GM23248 (cell line): Measurements from ENCODE around the gene FAM222B. TPM values are rescaled to one million over a fixed set of nuclear protein-coding genes. Genes with fewer than 3 reads are reported as not detected.

ENCODE experiments used
- DNase-seq: peaks from one replicate; pipeline ENCODE4 v3.0.0-alpha.2; 2015
- H2AFZ ChIP-seq: fragments of 200-600 bp; sonication (generic); 2 replicates; pipeline ENCODE4 v1.6.1; 2016; ENCODE audit warnings: antibody characterized with exemption
- H3F3A ChIP-seq: fragments of 200-600 bp; sonication (generic); 2 replicates; pipeline ENCODE4 v1.6.1; 2016; ENCODE audit warnings: mild to moderate bottlenecking, antibody characterized with exemption, mixed run types; ENCODE audit not compliant: insufficient read depth
- H3K27ac ChIP-seq: fragments of 200-600 bp; sonication (generic); 2 replicates; pipeline ENCODE4 v1.5.1; 2016; ENCODE audit warnings: mild to moderate bottlenecking
- H3K27me3 ChIP-seq: fragments of 200-600 bp; sonication (generic); replicated peaks from 2 replicates; pipeline ENCODE4 v1.6.1; 2016; ENCODE audit warnings: mild to moderate bottlenecking; ENCODE audit not compliant: insufficient read depth
- H3K36me3 ChIP-seq: fragments of 200-600 bp; sonication (generic); 2 replicates; pipeline ENCODE4 v1.6.1; 2016; ENCODE audit warnings: low read depth, mild to moderate bottlenecking
- H3K4me1 ChIP-seq: fragments of 200-600 bp; sonication (generic); 2 replicates; pipeline ENCODE4 v1.6.1; 2016; ENCODE audit warnings: mild to moderate bottlenecking; ENCODE audit not compliant: insufficient read depth
- H3K4me2 ChIP-seq: fragments of 200-600 bp; sonication (generic); one replicate; pipeline ENCODE4 v1.6.1; 2016; ENCODE audit warnings: mild to moderate bottlenecking; ENCODE audit not compliant: unreplicated experiment
- H3K4me3 ChIP-seq: fragments of 200-600 bp; sonication (generic); 2 replicates; pipeline ENCODE4 v1.5.1; 2016; ENCODE audit warnings: mild to moderate bottlenecking
- H3K79me2 ChIP-seq: fragments of 200-600 bp; sonication (generic); 2 replicates; pipeline ENCODE4 v1.6.1; 2016; ENCODE audit warnings: mild to moderate bottlenecking; ENCODE audit not compliant: insufficient read depth
- H3K9ac ChIP-seq: fragments of 200-600 bp; sonication (generic); 2 replicates; pipeline ENCODE4 v1.6.1; 2016; ENCODE audit warnings: mild to moderate bottlenecking
- H3K9me2 ChIP-seq: fragments of 200-600 bp; sonication (generic); 2 replicates; pipeline ENCODE4 v1.6.1; 2016; ENCODE audit warnings: mixed run types, mild to moderate bottlenecking, moderate library complexity; ENCODE audit not compliant: insufficient read depth
- H3K9me3 ChIP-seq: fragments of 200-600 bp; sonication (generic); one replicate; pipeline ENCODE4 v1.6.1; 2017; ENCODE audit warnings: low read depth
- H4K20me1 ChIP-seq: fragments of 200-600 bp; sonication (generic); 2 replicates; pipeline ENCODE4 v1.6.0; 2016; ENCODE audit not compliant: insufficient read depth
- EZH2 ChIP-seq: fragments of 200-600 bp; sonication (generic); IDR thresholded peaks from 2 replicates; pipeline ENCODE4 v1.6.1; 2018; ENCODE audit warnings: antibody characterized with exemption, mild to moderate bottlenecking; ENCODE audit not compliant: insufficient read depth, poor library complexity, severe bottlenecking
- EZH2phosphoT487 ChIP-seq: fragments of 200-600 bp; sonication (generic); IDR thresholded peaks from 2 replicates; pipeline ENCODE4 v1.6.1; 2018; ENCODE audit warnings: antibody characterized with exemption, moderate library complexity, mild to moderate bottlenecking, low read depth; ENCODE audit not compliant: insufficient read depth
- WGBS, 2 experiments: methylation state at CpG; one replicate each; pipeline ENCODE4 v1.1.6; 2015 to 2017; ENCODE audit warnings: low lambda C conversion rate in 2 of 2, low coverage in 1 of 2; ENCODE audit errors: missing lambda C conversion rate in 2 of 2; 5-methylcytosine and 5-hydroxymethylcytosine counted together
- in situ Hi-C: fragments of 300-500 bp; cut with MboI; formaldehyde crosslinking; loops from 2 replicates; pipeline ENCODE4 v1.15.0; 2020
- polyA plus RNA-seq: library from polyadenylated mRNA; unstranded; fragments of >200 nt; fragmentation: Nextera tagmentation; extraction: Ambion mirVana; gene quantifications from 2 replicates; pipeline ENCODE4 v1.2.1, GENCODE V29; 2016
- total RNA-seq: library from RNA; depleted of rRNA; stranded (reverse); fragments of >200 nt; shearing (Covaris generic); gene quantifications from 2 replicates; pipeline ENCODE4 v1.2.3, GENCODE V29; 2014

Gene FAM222B
- total and polyA plus RNA-seq, 2 experiments from 2014 or later: 7.6 to 11.1 TPM

DNA sequence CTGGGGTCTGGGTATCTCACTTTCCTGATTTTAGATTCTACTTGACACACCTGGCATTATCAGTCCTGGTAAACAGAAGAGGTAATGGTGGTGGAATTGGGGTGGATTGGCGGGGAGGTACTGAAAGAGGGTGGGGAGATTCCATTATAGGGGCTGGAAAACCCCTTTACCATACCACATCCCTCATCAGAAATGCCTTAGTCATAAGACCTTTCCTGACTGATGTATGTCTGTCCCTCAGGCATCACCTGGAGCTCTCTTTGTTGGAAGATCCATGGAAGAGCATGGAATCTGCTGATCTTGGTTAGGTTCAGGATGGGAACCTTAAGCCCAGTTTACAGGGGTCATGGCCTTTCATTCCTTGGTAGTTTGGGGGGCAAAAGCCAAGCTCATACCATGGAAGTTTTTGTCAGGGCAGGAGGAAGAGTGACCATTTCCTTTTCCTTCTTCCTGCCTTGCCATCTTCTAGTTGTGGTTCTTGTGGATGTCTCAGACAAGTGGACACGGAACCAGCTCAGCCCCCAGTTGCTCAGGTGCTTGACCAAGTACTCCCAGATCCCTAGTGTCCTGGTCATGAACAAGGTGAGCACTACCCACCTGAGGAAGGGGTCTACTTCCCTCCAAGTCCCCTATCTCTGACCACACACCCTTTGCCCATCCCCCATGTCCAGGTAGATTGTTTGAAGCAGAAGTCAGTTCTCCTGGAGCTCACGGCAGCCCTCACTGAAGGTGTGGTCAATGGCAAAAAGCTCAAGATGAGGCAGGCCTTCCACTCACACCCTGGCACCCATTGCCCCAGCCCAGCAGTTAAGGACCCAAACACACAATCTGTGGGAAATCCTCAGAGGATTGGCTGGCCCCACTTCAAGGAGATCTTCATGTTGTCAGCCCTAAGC, 15.6 kb upstream of the FAM222B start:
- no peak for DNase-seq
- H3K27me3 ChIP-seq: no peaks in the 10 kb centered on the region
- no peaks in the 10 kb centered on the region for H4K20me1 ChIP-seq
- H3K9me3 ChIP-seq: no peaks in the 10 kb centered on the region
- 98 to 100% methylated on average over 3 of the region's 3 CpGs for WGBS, 2 experiments
- no peak overlapping the region for H2AFZ ChIP-seq
- H3K36me3 ChIP-seq: peaks cover 10% of the 10 kb centered on the region; the same call in 1 of the 2 replicates
- in situ Hi-C loops: no loop called here
- H3K4me2 ChIP-seq: no peak overlapping the region
- H3K79me2 ChIP-seq: peaks cover 16% of the 10 kb centered on the region
- H3K9ac ChIP-seq: no peak overlapping the region
- no peak for TF ChIP-seq EZH2
- no peak for TF ChIP-seq EZH2phosphoT487
- no peaks in the 10 kb centered on the region for H3F3A ChIP-seq
- peaks cover 8% of the 10 kb centered on the region for H3K4me1 ChIP-seq
- H3K4me3 ChIP-seq: no peak overlapping the region
- no peak overlapping the region for H3K27ac ChIP-seq
- H3K9me2 ChIP-seq: no peaks in the 10 kb centered on the region

DNA sequence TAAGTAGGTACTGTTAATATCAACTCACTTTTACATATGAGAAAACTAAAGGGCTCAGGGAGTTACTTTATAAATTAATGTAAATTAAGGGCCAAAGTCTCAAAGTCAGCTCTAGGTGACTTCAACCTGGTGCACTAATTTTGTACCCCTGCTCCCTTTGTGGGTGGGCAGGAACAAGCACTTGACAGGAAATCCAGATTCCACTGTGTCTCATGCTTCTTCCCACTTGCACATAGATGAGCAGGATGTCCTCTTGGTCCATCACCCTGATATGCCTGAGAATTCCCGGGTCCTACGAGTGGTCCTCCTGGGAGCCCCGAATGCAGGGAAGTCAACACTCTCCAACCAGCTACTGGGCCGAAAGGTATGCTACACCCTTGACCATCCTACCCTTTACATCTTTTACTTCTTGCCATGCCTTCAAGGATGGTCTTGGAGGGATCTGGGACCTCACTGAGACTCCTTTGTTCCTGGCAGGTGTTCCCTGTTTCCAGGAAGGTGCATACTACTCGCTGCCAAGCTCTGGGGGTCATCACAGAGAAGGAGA, 13.5 kb upstream of the FAM222B start:
- H3K79me2 ChIP-seq: peaks cover 16% of the 10 kb centered on the region
- peak overlapping the region; percentile 99 for H3K4me3 ChIP-seq
- H2AFZ ChIP-seq: no peak overlapping the region
- H4K20me1 ChIP-seq: no peaks in the 10 kb centered on the region
- 83 to 89% methylated on average over 5 of the region's 5 CpGs for WGBS, 2 experiments
- no peaks in the 10 kb centered on the region for H3K27me3 ChIP-seq
- H3K9me2 ChIP-seq: no peaks in the 10 kb centered on the region
- peak overlapping the region; percentile 88 for H3K4me2 ChIP-seq
- no peaks in the 10 kb centered on the region for H3K9me3 ChIP-seq
- peaks cover 10% of the 10 kb centered on the region; the same call in 1 of the 2 replicates for H3K36me3 ChIP-seq
- no peak overlapping the region for H3K27ac ChIP-seq
- in situ Hi-C loops: no loop called here
- H3F3A ChIP-seq: no peaks in the 10 kb centered on the region
- H3K4me1 ChIP-seq: peaks cover 8% of the 10 kb centered on the region
- TF ChIP-seq EZH2phosphoT487 (no peak), EZH2 (no peak)
- H3K9ac ChIP-seq: peak overlapping the region; percentile 95
- DNase-seq: no peak

DNA sequence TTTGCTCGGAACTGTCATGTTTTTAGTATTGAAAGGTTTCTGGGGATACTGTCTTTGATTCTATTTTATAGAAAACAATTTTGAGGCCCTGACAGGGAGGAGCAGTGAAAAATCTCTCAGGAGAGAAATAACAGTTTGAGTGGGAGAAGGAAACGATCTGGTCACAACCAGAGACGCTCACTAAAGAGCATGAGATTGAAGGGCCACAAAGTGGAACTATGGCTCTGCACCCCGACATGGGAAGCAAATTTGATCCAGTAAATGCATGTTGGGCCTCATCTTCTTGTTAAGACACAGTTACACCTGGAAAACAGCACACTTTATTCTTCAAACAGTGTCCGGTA, 12.7 kb upstream of the FAM222B start:
- in situ Hi-C loops: no loop called here

DNA sequence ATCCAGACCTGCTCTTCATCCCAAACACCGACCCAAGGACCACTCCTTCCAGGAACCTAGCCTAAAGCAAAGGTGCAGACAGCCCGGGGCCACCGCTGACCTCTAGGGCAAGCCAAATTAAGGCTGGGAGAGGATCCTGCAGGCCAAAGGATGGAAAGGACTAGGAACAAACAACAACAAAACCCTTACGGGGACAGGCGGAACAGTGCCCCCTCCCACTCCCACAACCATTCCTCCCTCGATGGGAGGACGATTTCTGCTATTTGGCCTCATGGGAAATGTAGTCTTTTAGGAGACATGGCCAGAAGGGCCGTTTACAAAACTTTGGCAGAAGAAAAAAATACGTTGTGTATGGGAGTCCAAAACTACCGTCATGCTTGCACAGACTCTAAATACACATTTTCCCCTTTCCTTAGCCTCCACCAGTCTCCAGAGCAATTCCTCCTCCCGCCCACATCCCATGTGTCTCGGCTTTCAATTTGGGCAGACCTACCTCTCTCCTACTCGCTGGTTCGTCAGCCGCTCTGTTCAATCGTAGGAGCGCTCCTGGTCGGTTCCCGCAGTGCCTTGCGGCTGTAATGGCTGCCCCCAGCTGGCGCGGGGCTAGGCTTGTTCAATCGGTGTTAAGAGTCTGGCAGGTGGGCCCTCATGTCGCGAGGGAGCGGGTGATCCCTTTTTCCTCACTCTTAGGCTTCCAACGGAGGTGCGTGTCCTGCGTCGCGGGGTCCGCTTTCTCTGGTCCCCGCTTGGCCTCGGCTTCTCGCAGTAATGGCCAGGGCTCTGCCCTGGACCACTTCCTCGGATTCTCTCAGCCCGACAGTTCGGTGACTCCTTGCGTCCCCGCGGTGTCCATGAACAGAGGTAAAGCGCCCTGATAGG, 12.1 kb upstream of the FAM222B start, which contains the start of gene ERAL1:
ERAL1 (plus strand) TSS at position 560 of the 879 bp plus-strand sequence; CDS start at position 579, 19 bp downstream.
- in situ Hi-C loops: no loop called here
- no peaks in the 10 kb centered on the region for H3K9me3 ChIP-seq
- H3K9me2 ChIP-seq: no peaks in the 10 kb centered on the region
- peaks cover 10% of the 10 kb centered on the region; the same call in 1 of the 2 replicates for H3K36me3 ChIP-seq
- H3K27ac ChIP-seq: peak within 1 kb of the TSS; percentile 51
- no peak for TF ChIP-seq EZH2phosphoT487
- TF ChIP-seq EZH2: no peak
- peak within 1 kb of the TSS; percentile 99 for H3K4me3 ChIP-seq
- 1 to 2% methylated on average over 42 of the region's 42 CpGs for WGBS, 2 experiments
- H3K79me2 ChIP-seq: peaks cover 16% of the 10 kb centered on the region
- H3F3A ChIP-seq: no peaks in the 10 kb centered on the region
- no peaks in the 10 kb centered on the region for H3K27me3 ChIP-seq
- H2AFZ ChIP-seq: peak within 1 kb of the TSS; percentile 99
- H4K20me1 ChIP-seq: no peaks in the 10 kb centered on the region
- DNase-seq: peak; percentile 97
- H3K9ac ChIP-seq: peak within 1 kb of the TSS; percentile 95
- H3K4me1 ChIP-seq: peaks cover 8% of the 10 kb centered on the region
- peak within 1 kb of the TSS; percentile 88 for H3K4me2 ChIP-seq

More for the DNA sequence above, 12.7 kb upstream of the FAM222B start:
- peaks cover 16% of the 10 kb centered on the region for H3K79me2 ChIP-seq
- H3K4me2 ChIP-seq: peak overlapping the region; percentile 88
- H3K27me3 ChIP-seq: no peaks in the 10 kb centered on the region
- H3K9ac ChIP-seq: peak overlapping the region; percentile 95
- H3K9me2 ChIP-seq: no peaks in the 10 kb centered on the region
- H3K36me3 ChIP-seq: peaks cover 10% of the 10 kb centered on the region; the same call in 1 of the 2 replicates
- peak overlapping the region; percentile 99 for H3K4me3 ChIP-seq
- H3K4me1 ChIP-seq: peaks cover 8% of the 10 kb centered on the region
- DNase-seq: no peak
- H3K27ac ChIP-seq: peak overlapping the region; percentile 51
- no peaks in the 10 kb centered on the region for H3K9me3 ChIP-seq
- peak overlapping the region; percentile 99 for H2AFZ ChIP-seq
- no peaks in the 10 kb centered on the region for H3F3A ChIP-seq
- 3% methylated on average over 5 of the region's 5 CpGs for WGBS, 2 experiments
- no peaks in the 10 kb centered on the region for H4K20me1 ChIP-seq
- no peak for TF ChIP-seq EZH2phosphoT487
- TF ChIP-seq EZH2: no peak
